Posterior vena cava (tissue), 2 donors: ENCODE results near the gene MYEOV. TPM values are rescaled to one million over a fixed set of nuclear protein-coding genes. Genes with fewer than 3 reads are reported as not detected.
A peak's percentile ranks its signal among the peaks of the same experiment; 100 is the strongest.

Source experiments
- DNase-seq: peaks from one replicate; pipeline ENCODE4 v3.0.0-alpha.2; 2020; ENCODE audit warnings: low spot score
- intact Hi-C, 2 donors: fragments of 100-400 bp; cut with DNase I; formaldehyde crosslinking; loops; one replicate each; pipeline versions ENCODE4 v1.14.1 to v1.14.2; 2022 to 2023
- total RNA-seq, 2 donors: library from RNA; stranded (reverse); fragmentation: NEBNext Ultra II Directional; extraction: Animal tissue kit (Norgen Biotek cat#: 25700); gene quantifications; one replicate each; pipeline ENCODE4 v1.2.1, GENCODE V29; 2021
- donor health status: DM: yes; HTN: yes; CAD: no.
- donor health status: DM: yes; HTN: yes; CAD: no.

The MYEOV gene
- total RNA-seq, 2 donors from 2014 or later = 0.46 to 0.57 TPM

DNA sequence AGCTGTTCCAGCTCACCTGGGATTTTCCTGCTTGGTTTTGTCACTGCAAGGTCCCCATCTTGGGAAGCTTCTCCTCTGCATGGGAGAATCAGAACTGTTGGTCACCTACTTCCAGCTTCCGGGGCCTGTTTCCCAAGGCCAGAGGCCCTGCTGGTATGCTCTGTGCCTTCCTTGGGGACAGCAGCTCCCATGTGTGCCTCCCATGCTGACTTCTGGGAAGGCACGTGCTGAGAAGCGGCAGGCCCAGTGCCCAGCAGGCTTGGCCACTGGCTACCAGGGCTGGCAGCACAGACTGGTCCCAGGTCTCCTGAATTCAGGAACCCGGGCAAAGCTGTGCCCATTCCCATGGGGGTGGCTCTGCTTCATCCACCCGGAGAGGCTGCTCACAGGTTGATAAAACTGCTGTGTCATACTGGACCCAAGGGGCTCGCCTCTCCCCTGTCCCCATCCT is 33.8 kb downstream of the MYEOV start:
- intact Hi-C loops = no loop called here
- DNase-seq = peak; percentile 64

DNA sequence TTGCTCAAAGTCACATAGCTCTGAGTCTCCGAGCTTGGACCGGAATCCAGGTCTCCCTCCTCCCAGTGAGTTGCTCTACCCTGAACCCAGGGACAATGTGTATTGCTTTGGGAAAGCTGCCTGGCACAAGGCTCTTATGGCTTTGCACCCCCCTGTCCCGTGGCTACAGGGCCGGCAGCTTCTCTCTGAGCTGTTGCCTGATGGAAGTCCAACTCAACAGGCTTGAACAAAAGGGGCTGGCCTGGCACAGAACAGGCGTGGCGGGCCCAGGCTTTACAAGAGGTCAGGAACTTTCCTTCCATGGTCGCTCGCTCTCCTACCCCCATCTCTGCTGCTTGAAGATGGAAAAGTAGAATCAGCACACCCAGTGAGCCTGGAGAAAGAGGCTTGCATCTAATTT is 34.3 kb downstream of the MYEOV start:
- DNase-seq = peak; percentile 57
- intact Hi-C loops = no loop called here

DNA sequence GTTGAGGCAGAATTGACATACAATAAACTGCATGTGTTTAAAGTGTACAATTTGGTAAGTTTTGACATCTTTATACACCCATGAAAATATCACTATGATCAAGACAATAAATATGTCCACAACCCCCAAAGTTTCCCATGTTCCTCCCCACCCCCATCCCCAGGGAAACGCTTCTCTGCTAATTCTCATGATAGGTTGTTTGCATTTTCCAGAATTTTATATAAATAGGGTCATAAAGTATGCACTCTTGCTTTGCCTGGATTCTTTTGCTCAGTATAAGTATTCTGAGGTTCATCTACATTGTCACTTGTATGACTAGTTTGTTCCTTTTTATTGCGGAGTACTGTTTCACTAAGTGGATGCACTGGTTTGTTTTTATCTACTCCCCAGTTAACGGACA is 35.6 kb downstream of the MYEOV start:
- intact Hi-C loops = no loop called here
- DNase-seq = no peak

DNA sequence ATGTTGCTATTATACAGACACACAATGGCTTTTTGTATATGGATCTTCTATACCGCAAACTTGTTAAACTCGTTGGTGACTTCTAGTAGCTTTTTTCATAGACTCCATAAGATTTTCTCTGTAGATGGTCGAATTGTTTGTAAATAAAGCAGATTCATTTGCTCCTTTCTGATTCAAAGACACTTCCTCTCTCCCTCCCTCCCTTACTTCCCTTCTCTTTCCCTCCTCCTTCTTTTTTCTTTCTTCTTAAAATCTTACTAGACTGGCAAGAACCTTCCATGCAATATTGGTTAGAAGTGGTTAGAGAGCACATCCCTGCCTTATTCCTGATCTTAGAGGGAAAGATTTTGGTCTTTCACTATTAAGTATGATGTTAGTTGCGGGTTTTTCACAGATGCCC is 36.4 kb downstream of the MYEOV start:
- intact Hi-C loops = no loop called here
- DNase-seq = no peak

DNA sequence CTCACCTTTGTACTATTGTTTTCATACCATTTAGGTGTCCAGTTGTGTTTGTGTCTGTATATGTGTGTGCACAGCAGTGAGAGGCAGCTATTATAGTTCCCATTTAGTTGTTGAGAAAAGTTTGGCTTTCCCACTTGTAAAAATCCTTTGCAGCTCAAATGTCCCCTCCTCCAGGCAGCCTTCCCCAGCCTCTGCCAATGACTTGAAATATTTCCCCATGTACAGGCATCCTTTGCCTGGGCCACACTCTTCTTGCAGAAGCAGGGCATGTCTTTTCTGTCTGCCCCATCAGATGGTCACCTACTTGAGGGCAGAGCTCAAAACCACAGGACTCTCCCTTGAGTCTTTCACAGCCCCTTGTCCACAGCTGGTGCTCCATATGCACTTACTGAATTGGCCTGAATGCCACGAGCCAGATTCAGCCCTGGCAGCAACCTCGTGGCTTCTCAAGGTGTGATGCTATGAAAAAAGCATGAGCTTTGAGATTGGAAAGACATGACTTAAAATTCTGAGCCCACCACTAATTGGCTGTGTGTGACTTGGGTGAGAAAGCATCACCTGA is 39.3 kb downstream of the MYEOV start:
- intact Hi-C loops = no loop called here
- DNase-seq = peak; percentile 25

DNA sequence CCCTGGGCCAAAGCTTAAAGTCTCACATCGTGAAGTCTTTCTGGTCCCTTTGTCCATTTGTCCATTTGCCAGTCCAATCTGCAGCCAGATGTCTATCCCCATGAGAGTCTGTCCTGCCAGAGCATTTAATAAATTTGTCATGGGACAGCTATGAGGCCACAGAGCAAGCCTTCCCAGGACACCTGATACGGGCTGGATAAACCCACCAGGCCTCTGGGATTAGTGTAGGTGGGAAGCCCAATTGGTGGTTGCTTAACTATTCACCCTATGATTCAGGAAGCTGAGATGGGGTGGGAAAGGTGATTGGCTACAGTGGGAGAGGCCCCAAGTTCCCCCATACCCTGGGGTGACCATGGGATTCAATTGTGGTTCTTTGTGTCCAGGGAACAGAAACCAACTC is 39.9 kb downstream of the MYEOV start:
- DNase-seq = no peak
- intact Hi-C loops = no loop called here

DNA sequence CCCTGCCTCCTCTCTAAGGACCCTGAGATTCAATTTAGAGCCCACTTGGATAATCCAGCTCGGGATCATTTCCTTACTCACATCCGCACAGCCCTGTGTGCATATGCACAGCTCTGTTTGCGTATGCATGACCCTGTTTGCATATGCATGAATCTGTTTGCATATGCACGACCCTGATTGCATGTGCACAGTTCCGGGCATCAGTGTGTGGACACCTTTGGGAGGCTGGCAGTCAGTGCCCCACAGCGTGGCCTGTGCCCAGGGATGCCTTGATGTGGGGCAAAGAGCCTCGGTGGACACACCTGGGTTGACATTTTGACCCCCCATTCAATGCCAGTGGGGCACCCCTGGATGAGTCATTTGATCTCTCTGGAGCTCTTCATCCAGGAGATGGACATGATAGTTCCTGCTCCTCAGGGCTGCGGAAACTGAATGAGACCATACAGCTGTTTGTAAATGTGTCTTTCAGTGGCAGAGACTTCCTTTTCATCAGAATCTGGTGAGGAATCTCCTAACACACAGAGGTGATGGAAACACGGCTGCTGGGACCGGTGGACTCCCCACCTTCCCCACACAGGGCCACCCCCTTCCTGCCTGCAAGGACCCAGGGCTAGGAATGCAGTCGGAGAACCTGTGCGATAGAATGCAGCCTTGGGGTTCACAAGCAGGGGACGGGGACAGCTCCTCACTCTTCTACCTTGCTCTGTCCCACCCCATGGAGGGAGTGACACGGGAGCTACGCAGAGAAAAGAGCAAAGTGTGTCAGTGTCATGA is 41.2 kb downstream of the MYEOV start:
- DNase-seq = peak; percentile 71
- intact Hi-C loops = no loop called here

DNA sequence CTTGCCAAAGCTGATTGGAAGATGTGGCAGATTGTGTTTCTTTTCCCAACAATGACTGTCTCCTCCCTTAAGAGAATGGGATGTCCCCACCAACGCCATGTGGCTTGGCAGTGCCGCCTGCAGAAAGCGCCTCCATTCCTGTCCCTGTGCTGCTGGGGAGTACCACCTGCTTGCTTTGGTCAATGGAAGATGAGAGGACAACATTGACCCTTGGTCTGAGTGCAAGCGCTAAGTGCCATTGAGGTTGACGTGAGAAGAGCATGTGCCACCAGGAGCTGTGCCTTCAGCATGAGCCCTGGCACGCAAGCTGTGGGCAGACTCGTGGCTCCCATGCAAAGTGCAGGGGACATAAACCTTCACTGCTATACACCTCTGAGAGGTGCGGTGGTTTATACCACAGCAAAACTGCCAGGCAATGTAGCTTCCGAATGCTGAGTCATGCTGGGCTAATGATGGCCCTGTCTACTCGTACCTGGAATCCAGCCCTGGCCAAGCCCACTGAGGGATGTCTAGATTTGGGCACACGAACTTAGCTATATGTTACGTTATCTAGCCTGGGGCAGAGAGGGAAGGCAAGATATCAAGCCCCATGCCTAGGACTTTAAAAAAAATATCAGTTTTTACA is 41.9 kb downstream of the MYEOV start:
- intact Hi-C loops = no loop called here
- DNase-seq = no peak

DNA sequence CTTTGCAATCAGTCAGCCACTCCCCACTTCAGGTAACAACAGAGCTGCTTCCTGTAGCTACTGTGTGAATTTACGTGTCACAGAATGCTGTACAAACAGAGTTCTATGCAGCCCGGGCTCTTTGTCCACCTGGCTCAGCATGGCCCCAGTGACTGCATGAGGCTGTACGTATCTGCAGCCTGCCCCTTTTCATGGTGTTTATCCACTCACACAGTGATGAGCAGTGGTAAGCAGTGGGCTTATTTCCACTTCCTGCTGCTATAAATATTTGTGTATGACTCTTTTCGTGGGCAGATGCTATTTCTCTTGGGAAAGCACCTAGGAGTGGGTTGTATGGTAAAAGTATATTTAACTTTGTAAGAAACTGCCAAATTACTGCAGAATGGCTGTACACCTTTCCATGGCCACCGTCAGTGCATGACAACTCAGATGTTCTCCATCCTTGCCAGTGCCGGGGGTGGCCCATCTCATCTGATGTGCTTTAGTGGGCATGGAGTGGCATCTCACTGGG is 43.3 kb downstream of the MYEOV start:
- intact Hi-C loops = no loop called here
- no peak for DNase-seq

DNA sequence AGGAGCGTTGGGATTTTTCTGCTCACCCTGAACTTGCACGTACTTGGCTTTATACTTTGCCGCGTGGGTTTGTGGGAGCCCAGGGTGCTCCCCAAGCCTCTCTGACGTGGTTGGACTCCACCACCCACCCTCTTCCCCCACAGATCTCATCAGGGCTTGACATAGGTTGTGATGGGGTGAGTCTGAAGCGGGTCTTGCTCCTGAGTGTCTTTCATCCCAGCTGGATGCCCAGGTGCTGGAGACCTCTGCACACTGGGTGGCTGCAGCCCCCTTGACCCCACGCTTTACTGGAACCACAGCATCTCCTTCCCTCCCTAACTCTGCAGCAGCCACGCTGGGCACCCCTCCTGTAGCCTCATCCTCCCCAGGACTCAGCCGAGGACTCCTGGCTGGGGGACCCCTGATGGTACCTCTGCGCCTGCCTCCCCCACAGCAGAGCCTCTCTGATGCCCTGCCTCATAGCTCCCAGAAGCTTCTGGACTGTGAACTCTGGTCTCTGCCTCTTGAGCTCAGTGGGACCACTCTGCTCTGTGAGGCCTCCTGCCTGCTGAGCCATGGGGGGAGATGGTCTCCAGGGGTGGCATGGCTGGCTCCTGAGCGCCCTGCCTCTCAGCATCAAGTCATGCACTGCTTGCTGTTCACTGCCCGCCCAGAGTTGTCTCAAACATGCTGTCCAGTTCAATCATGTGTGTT is 45.2 kb downstream of the MYEOV start:
- DNase-seq = peak; percentile 51

DNA sequence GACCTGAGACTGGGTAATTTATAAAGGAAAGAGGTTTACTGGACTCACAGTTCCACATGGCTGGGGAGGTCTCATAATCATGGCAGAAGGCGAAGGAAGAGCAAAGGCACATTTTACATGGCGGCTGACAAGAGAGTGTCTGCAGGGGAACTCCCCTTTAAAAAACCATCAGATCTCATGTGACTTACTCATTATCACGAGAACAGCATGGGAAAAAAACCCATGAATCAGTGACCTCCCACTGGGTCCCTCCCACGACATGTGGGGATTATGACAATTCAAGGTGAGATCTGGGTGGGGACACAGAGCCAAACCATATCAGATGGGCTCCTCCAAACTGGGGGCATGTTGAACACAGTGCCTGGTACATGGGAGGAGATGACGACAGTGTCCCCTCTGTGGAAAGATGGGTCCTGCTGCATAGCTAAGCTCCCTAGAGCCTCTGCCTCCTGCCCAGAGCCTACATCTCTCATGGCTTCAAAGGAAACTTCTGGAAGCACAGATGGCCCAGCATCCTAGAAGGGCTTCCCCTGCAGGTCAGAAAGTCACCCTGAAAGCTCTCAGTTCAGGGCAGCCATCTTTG is 46.1 kb downstream of the MYEOV start:
- no peak for DNase-seq
- intact Hi-C loops = no loop called here

More for the DNA sequence above, 45.2 kb downstream of the MYEOV start:
- intact Hi-C loops = no loop called here

DNA sequence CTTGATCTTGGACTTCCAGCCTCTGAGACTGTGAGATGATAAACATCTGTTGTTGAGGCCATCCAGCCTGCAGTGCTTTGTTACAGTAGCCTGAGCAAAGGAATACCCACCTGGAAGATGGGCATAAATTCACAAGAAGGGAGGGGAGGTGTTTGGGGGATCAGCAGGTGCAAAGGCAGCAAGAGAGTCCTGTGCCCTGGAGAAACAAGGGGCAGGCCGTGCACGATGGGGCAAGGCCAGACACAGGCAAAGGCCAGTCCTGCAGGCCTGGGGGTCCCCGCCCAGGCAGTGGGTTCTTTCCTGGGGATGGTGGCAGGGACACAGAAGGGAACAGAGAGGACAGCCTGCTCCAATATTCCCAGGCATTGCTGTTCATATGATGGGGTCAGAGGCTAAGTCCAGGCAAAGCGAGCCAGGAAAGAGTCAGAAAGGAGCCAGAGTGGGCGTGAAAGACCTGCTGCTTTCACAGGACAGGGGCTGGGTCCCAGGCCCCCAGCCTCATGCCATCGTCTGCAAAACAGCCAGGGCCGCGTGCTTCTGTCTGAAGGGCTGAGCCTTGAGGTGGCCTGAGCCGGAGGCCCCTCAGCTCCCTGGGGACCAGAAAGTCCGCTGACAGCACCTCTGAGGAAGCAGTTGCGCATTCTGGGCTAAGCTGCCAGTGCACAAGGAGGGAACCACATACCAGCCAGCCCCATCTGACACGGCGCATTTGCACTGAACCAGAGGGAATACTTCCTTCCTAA is 48.8 kb downstream of the MYEOV start:
- peak; percentile 75 for DNase-seq
- intact Hi-C loops = no loop called here

DNA sequence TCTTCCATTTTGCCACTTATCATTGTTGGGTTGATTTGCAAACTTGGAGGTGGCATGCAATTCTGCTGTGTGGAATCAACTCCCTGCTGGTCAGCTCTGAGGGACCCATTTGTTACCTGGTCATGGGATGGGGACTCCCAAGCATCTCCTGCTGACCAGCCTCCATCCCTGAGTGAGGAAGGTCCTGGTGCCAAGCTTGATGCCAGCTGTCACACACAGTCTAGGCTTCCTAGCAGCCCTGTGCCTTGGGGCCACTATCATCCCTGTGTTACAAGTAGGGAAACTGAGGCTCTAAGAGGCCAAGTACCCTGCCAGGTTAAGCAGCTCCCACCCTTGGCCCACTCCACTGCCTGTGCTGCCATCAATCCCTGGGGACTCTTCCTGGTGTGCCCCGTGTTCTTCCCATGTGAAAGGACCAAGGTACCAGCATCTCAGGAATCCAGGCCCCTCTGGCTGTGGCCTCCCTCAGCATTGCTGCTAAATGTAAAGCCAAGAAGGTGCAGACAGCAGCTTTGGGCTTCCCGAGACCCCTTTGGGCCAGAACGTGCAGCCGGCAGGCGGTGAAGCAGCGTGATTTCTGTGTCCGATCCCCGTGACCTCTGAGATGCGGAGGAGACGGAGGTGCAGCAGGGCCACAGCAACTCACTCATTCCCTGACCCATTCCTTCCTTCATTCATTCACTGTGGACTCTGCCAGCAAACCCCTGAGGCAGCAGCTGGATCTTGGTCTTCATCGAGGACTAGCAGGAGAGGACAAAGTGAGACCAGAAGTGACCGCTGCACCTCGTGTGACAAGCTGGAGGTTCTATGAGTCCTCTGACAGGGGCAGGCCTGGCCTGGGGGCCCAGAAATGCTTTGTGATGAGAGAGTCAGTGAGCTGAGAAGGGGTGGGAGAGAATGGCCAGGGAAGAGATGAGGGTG is 49.7 kb downstream of the MYEOV start:
- DNase-seq = peak; percentile 65
- intact Hi-C loops = no loop called here

DNA sequence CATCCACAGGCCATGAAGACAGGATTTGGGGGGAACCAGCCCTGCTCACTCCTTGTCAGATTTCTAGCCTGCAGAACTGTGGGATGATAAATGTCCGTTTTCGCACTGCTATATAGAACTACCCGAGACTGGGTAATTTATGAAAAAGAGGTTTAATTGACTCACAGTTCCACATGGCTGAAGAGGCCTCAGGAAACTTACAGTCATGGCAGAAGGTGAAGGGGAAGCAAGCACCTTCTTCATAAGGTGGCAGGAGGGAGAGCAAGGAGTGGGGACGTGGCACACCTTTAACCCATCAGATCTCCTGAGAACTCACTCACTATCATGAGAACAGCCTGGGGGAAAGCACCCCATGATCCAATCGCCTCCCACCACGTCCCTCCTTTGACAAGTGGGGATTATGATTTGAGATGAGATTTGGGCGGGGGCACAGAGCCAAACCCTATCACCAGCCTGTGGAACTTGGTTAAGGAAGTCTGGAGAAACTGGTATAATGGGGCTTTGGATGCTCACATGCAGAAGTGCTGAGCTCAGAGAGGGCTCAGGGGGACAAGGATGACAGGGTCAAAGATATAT is 50.7 kb downstream of the MYEOV start:
- intact Hi-C loops = no loop called here
- DNase-seq = peak; percentile 10
